Cardiac muscle cell (in vitro differentiated cells and primary cell): Measurements from ENCODE around the gene ATAT1. TPM values are rescaled to one million over a fixed set of nuclear protein-coding genes. Genes with fewer than 3 reads are reported as not detected.

ENCODE experiments used
- DNase-seq, 2 donors: peaks; one replicate each; pipeline versions ENCODE4 v3.0.0 to v3.0.0-alpha.2; 2010 to 2017; ENCODE audit warnings: low read depth in 1 of 2, low spot score in 1 of 2
- H3K27ac ChIP-seq: fragments of 200-600 bp; sonication (generic); 2 replicates; pipeline ENCODE4 v1.5.1; 2016
- H3K27me3 ChIP-seq: fragments of 200-600 bp; sonication (generic); 2 replicates; pipeline ENCODE4 v1.6.0; 2016; ENCODE audit warnings: control low read depth
- H3K36me3 ChIP-seq: fragments of 200-600 bp; sonication (generic); 2 replicates; pipeline ENCODE4 v1.5.1; 2016; ENCODE audit warnings: control low read depth
- H3K4me1 ChIP-seq: fragments of 200-600 bp; sonication (generic); 2 replicates; pipeline ENCODE4 v1.8.1; 2017; ENCODE audit warnings: low read depth, mild to moderate bottlenecking, mixed run types
- H3K4me3 ChIP-seq: fragments of 200-600 bp; sonication (generic); 2 replicates; pipeline ENCODE4 v1.5.1; 2016; ENCODE audit warnings: mild to moderate bottlenecking
- H3K9me3 ChIP-seq: fragments of 200-600 bp; sonication (generic); 2 replicates; pipeline ENCODE4 v1.5.1; 2017; ENCODE audit warnings: low read depth, mild to moderate bottlenecking, control low read depth
- polyA plus RNA-seq: library from polyadenylated mRNA; unstranded; fragments of >200 nt; fragmentation: Nextera tagmentation; extraction: Ambion mirVana; gene quantifications from 2 replicates; pipeline ENCODE4 v1.2.1, GENCODE V29; 2016
- total RNA-seq: library from RNA; depleted of rRNA; stranded (reverse); fragments of >200 nt; gene quantifications from 2 replicates; pipeline ENCODE4 v1.2.3, GENCODE V29; 2016
- TF ChIP-seq, protein P1 (sequence below): IDR thresholded peaks from 2 replicates; pipeline ENCODE4 v1.5.1; 2012; ENCODE audit warnings: low read depth, mild to moderate bottlenecking, low read length

ATAT1 gene
- total and polyA plus RNA-seq, 2 experiments from 2014 or later = 11.2 to 18.0 TPM

DNA sequence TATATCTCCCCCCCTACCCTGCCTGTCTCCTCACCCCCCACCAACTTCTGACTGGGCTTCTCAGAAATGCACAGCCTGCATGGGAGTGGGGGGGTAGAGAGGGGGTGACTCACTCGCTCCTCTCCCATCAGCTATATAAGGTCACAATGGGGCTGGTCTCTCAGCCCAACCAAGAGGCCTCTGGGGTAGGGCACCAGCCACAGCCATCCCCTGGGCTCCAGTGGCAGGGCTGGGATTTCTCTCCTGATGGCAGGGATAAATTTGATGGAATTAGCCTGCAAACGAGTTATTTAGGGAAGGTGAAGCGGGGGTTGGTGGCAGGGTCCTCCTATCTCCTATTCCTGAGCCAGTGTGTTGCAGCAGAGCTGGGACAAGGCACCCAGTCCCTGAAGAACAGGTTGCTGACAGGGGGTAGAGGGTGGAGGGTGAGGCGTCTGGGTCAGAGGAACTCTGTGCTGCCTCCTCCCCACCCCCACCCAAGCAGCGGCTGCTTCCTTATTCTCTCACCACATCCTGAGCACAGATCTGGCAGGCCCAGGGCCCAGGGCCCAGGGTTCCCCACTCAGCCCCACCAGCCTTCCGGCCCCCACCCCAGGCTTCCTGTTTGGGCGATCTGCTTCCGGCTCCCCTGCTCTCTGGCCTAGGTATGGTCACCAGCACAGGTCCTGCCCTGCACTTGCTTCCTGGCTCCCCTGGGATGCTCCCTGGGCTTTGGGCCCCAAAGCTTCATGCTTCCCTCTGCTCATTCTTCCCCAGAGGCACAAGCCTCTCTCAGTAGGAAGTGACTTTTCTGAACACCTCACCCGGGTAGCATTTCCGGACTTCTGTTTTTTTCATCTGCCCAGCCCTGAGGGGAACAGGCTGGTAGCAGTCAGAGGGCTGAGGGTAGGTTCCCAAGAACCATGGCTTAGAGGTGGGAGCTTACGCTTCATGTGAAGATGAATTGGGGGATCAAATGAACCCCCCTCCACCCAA is 55.8 kb downstream of the ATAT1 start:
- TF ChIP-seq, protein P1, sequence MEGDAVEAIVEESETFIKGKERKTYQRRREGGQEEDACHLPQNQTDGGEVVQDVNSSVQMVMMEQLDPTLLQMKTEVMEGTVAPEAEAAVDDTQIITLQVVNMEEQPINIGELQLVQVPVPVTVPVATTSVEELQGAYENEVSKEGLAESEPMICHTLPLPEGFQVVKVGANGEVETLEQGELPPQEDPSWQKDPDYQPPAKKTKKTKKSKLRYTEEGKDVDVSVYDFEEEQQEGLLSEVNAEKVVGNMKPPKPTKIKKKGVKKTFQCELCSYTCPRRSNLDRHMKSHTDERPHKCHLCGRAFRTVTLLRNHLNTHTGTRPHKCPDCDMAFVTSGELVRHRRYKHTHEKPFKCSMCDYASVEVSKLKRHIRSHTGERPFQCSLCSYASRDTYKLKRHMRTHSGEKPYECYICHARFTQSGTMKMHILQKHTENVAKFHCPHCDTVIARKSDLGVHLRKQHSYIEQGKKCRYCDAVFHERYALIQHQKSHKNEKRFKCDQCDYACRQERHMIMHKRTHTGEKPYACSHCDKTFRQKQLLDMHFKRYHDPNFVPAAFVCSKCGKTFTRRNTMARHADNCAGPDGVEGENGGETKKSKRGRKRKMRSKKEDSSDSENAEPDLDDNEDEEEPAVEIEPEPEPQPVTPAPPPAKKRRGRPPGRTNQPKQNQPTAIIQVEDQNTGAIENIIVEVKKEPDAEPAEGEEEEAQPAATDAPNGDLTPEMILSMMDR = no peak
- Histone ChIP-seq H3K36me3 (peaks cover 10% of the 10 kb centered on the region), H3K27me3 (no peaks in the 10 kb centered on the region), H3K9me3 (no peaks in the 10 kb centered on the region), H3K4me1 (peaks cover 47% of the 10 kb centered on the region), H3K27ac (peak overlapping the region; percentile 88), H3K4me3 (peak overlapping the region; percentile 2)
- DNase-seq = peak; percentile 68 to 84

DNA sequence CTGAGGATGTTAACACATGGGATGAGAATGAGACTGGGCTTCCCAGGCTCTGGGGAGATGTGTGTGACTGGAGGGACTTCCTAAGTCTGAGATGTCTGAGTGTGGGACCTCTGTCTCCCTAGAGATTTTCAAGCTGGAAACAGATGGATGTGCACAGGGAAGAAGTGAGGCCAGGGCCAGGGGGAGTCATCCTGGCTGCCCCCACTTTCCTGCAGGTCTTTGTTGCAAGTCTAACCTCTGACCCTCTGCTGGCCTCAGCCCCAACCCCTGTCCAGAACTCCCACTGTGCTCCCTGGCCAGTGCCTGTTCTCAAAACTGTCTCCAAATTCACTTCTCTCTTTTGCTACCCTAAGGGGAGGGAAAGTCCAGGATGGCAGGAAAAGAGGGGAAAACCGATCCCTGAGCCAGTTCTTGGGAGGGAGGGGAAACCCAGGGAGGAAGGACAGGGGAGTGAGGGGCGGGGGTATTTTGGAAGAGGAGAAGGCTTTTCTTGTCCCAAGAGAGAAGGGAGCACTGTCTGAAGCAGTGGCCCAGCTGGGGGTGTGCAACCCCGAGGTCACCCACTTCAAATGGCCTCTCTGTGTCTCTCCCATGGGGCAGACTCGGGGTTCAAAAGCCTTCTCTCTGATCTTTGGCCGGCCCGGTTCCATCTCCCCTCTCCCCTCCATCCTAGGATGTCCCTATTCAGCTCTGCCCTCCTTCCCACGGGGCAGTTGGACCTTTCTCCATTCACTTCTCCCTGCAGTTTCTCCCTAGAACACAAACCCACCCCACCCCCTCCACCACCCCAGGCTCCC is 56.7 kb downstream of the ATAT1 start:
- Histone ChIP-seq H3K9me3 (no peaks in the 10 kb centered on the region), H3K4me1 (peaks cover 52% of the 10 kb centered on the region), H3K36me3 (peaks cover 5% of the 10 kb centered on the region), H3K27me3 (no peaks in the 10 kb centered on the region), H3K27ac (peak overlapping the region; percentile 88), H3K4me3 (peak overlapping the region; percentile 2)
- DNase-seq = no peak
- TF ChIP-seq, protein P1 = no peak

DNA sequence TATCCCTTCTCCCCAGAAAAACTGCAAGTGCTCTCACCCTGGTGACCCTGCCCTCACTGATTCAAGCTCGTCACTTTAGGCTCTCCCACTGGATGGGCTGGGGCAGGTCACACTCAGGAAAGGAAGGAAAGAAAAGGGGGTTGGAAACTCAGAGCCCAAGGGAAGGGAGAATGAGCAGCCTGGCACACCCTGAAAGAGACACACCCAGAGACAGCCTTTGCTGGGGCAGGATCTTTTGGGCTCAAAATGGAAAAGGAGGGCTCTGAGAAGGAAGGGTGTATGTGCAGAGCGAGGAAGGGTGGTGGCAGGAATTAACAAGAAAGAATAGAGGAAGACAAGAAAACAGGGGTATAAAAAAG is 57.3 kb downstream of the ATAT1 start:
- TF ChIP-seq, protein P1 = no peak
- no peaks in the 10 kb centered on the region for H3K36me3 ChIP-seq
- H3K4me3 ChIP-seq = peak overlapping the region; percentile 2
- no peaks in the 10 kb centered on the region for H3K9me3 ChIP-seq
- peaks cover 52% of the 10 kb centered on the region for H3K4me1 ChIP-seq
- H3K27me3 ChIP-seq = no peaks in the 10 kb centered on the region
- peak overlapping the region; percentile 88 for H3K27ac ChIP-seq
- DNase-seq = no peak

DNA sequence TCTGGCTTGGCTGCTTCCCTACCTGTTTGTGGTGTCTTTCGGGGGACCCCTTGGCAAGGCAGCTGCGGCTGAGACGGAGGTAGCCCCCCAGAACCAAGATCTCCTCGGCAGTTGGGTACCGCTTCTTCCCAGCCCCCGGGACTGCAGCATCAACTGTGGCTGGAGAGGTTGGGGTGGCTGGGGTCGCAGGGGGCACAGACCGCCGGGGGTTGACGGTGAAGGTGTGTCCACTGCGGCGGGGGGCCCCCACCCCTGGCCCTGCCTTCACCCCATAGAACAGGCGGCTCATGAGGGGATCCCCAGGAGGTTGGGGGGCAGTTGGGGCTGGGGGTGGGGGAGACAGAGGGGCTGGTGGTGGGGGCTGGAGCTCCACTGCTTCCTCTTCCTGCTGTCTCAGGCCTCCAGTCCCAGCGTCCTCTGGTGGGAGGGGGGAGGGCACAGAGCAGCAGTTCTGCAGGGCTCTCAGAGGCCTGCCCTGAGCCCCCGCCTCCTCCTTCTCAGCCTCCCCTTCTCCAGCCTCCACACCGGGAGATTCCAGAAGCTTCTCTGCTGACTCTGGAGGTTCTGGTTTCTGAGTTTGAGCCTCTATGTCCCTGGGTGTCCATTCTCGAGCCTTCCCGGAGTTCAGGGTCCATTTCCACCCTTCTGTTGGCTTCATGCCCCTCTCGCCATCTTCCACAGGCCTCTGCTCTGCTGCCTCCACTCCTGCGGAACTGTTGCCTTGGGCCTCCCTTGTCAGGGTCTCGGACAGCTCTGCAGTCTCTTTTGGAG is 57.9 kb downstream of the ATAT1 start:
- no peaks in the 10 kb centered on the region for H3K27me3 ChIP-seq
- peak in 1 of 2 donors; percentile 57 for DNase-seq
- peak overlapping the region; percentile 2 for H3K4me3 ChIP-seq
- no peaks in the 10 kb centered on the region for H3K36me3 ChIP-seq
- peak overlapping the region; percentile 88 for H3K27ac ChIP-seq
- no peaks in the 10 kb centered on the region for H3K9me3 ChIP-seq
- H3K4me1 ChIP-seq = peaks cover 56% of the 10 kb centered on the region
- TF ChIP-seq, protein P1 = no peak
